Loucy (cell line): ENCODE measurements around the gene FMN2.

ENCODE experiments used
- H2AFZ ChIP-seq: fragments of 200-600 bp; sonication (generic); 2 replicates; pipeline ENCODE4 v1.6.0; 2016; ENCODE audit warnings: antibody characterized with exemption, mild to moderate bottlenecking, low read length, moderate library complexity
- H3F3A ChIP-seq: fragments of 200-600 bp; 2 replicates; pipeline ENCODE4 v1.6.0; 2016; ENCODE audit warnings: antibody characterized with exemption, low read depth, mild to moderate bottlenecking
- H3K27me3 ChIP-seq: fragments of 200-600 bp; sonication (generic); 2 replicates; pipeline ENCODE4 v1.6.1; 2014; ENCODE audit warnings: low read length, mild to moderate bottlenecking; ENCODE audit not compliant: insufficient read depth, poor library complexity, severe bottlenecking
- H3K36me3 ChIP-seq: fragments of 200-600 bp; sonication (generic); 2 replicates; pipeline ENCODE4 v1.6.1; 2016; ENCODE audit warnings: low read length; ENCODE audit not compliant: insufficient read depth
- H3K4me1 ChIP-seq: fragments of 200-600 bp; sonication (generic); 2 replicates; pipeline ENCODE4 v1.5.1; 2014; ENCODE audit warnings: low read length, mild to moderate bottlenecking; ENCODE audit not compliant: insufficient read depth, poor library complexity, severe bottlenecking
- H3K4me2 ChIP-seq: fragments of 200-600 bp; sonication (generic); 2 replicates; pipeline ENCODE4 v1.6.0; 2014; ENCODE audit warnings: antibody characterized with exemption, low read length, low read depth, mild to moderate bottlenecking; ENCODE audit not compliant: poor library complexity, severe bottlenecking
- H3K4me3 ChIP-seq: fragments of 200-600 bp; sonication (generic); 2 replicates; pipeline ENCODE4 v1.5.1; 2014; ENCODE audit warnings: low read length, mild to moderate bottlenecking, mixed read lengths; ENCODE audit not compliant: poor library complexity, severe bottlenecking
- H3K79me2 ChIP-seq: fragments of 200-600 bp; sonication (generic); 2 replicates; pipeline ENCODE4 v1.6.1; 2014; ENCODE audit warnings: low read length; ENCODE audit not compliant: insufficient read depth
- H3K9ac ChIP-seq: fragments of 200-600 bp; sonication (generic); 2 replicates; pipeline ENCODE4 v1.6.0; 2014; ENCODE audit warnings: mild to moderate bottlenecking, low read depth, low read length, moderate library complexity; ENCODE audit not compliant: poor library complexity, severe bottlenecking
- H3K9me2 ChIP-seq: fragments of 200-600 bp; sonication (generic); replicated peaks from 2 replicates; pipeline ENCODE4 v1.6.1; 2016; ENCODE audit warnings: low read depth, low read length, mixed read lengths
- H3K9me3 ChIP-seq: fragments of 200-600 bp; sonication (generic); 2 replicates; pipeline ENCODE4 v1.6.1; 2014; ENCODE audit warnings: mild to moderate bottlenecking, antibody characterized with exemption, low read length, low read depth; ENCODE audit not compliant: insufficient read depth
- H4K20me1 ChIP-seq: fragments of 200-600 bp; sonication (generic); 2 replicates; pipeline ENCODE4 v1.6.0; 2014; ENCODE audit warnings: antibody characterized with exemption, low read length, mild to moderate bottlenecking; ENCODE audit not compliant: insufficient read depth, poor library complexity, severe bottlenecking
- EZH2phosphoT487 ChIP-seq: fragments of 200-600 bp; IDR thresholded peaks from 2 replicates; pipeline ENCODE4 v1.6.1; 2018; ENCODE audit warnings: antibody characterized with exemption, mild to moderate bottlenecking, moderate library complexity, borderline replicate concordance
- TF ChIP-seq, protein P1 (sequence below): fragments of 200-600 bp; sonication (generic); conservative IDR thresholded peaks from 2 replicates; pipeline ENCODE4 v1.5.1; 2014; ENCODE audit warnings: mild to moderate bottlenecking, antibody characterized with exemption, low read length

FMN2 gene

GRCh38 chr1:240219104-240219503, 127.4 kb downstream of the FMN2 start:
- Histone ChIP-seq H3K9ac (no peak overlapping the region), H3F3A (no peaks in the 10 kb centered on the region), H3K4me3 (no peak overlapping the region), H3K79me2 (no peaks in the 10 kb centered on the region), H2AFZ (no peak overlapping the region), H3K9me3 (no peaks in the 10 kb centered on the region), H3K27me3 (no peaks in the 10 kb centered on the region), H3K9me2 (no peaks in the 10 kb centered on the region), H3K4me2 (no peak overlapping the region), H3K36me3 (no peaks in the 10 kb centered on the region), H3K4me1 (no peaks in the 10 kb centered on the region), H4K20me1 (no peaks in the 10 kb centered on the region)
- TF ChIP-seq, protein P1, sequence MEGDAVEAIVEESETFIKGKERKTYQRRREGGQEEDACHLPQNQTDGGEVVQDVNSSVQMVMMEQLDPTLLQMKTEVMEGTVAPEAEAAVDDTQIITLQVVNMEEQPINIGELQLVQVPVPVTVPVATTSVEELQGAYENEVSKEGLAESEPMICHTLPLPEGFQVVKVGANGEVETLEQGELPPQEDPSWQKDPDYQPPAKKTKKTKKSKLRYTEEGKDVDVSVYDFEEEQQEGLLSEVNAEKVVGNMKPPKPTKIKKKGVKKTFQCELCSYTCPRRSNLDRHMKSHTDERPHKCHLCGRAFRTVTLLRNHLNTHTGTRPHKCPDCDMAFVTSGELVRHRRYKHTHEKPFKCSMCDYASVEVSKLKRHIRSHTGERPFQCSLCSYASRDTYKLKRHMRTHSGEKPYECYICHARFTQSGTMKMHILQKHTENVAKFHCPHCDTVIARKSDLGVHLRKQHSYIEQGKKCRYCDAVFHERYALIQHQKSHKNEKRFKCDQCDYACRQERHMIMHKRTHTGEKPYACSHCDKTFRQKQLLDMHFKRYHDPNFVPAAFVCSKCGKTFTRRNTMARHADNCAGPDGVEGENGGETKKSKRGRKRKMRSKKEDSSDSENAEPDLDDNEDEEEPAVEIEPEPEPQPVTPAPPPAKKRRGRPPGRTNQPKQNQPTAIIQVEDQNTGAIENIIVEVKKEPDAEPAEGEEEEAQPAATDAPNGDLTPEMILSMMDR = no peak
- TF ChIP-seq EZH2phosphoT487 = no peak

DNA sequence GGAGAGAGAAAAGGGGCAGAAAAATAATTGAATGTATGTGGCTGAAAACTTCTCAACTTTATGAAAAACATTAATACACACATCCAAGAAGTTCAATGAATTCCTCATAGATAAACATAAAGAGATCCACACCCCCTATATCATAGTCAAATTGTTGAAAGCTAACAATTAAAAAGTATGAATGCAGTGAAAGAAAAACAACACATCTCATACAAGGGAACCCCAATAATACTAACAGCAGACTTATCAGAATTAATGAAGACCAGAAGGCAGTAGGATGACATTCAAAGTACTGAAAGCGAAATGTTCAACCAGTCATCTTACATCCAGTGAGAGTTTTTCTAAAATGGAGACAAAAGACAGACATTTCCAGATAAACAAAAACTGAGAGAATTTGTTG, 134.4 kb downstream of the FMN2 start:
- no peak overlapping the region for H3K4me3 ChIP-seq
- H2AFZ ChIP-seq = no peak overlapping the region
- H3K4me2 ChIP-seq = no peak overlapping the region
- H4K20me1 ChIP-seq = no peaks in the 10 kb centered on the region
- no peak overlapping the region for H3K9ac ChIP-seq
- H3K27me3 ChIP-seq = no peaks in the 10 kb centered on the region
- no peaks in the 10 kb centered on the region for H3K9me2 ChIP-seq
- no peak for TF ChIP-seq EZH2phosphoT487
- TF ChIP-seq, protein P1 = no peak
- H3F3A ChIP-seq = no peaks in the 10 kb centered on the region
- no peaks in the 10 kb centered on the region for H3K36me3 ChIP-seq
- no peaks in the 10 kb centered on the region for H3K9me3 ChIP-seq
- H3K79me2 ChIP-seq = no peaks in the 10 kb centered on the region
- no peaks in the 10 kb centered on the region for H3K4me1 ChIP-seq

DNA sequence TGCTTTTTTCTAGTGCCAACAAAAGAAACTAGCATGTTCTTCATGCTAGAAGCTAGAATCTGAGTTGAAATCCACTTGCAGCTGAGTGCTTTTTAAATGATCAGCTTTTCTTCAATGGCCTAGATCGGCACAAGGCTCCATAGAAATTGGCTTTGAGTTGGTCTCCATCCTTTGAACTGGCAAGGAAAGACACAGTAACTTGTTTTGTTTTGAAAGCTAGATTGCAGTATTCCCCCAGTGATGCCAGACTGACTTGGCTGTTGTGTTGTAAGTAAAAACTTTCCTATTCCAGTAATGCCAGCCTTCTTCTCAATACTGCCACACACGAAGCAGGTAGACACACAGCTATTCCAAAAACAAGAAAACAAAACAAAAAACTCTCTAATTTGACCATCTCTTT, 139.1 kb downstream of the FMN2 start:
- H3K79me2 ChIP-seq = no peaks in the 10 kb centered on the region
- TF ChIP-seq, protein P1 = no peak
- TF ChIP-seq EZH2phosphoT487 = no peak
- H3K36me3 ChIP-seq = no peaks in the 10 kb centered on the region
- no peaks in the 10 kb centered on the region for H3K4me1 ChIP-seq
- no peaks in the 10 kb centered on the region for H3K9me2 ChIP-seq
- no peak overlapping the region for H3K4me3 ChIP-seq
- no peaks in the 10 kb centered on the region for H3K27me3 ChIP-seq
- no peak overlapping the region for H3K4me2 ChIP-seq
- H3F3A ChIP-seq = no peaks in the 10 kb centered on the region
- H3K9ac ChIP-seq = no peak overlapping the region
- no peak overlapping the region for H2AFZ ChIP-seq
- no peaks in the 10 kb centered on the region for H4K20me1 ChIP-seq
- H3K9me3 ChIP-seq = no peaks in the 10 kb centered on the region
